ENCODE results near the gene CPA2.

The CPA2 gene

GRCh38 chr7:130256704-130257103 is 10.0 kb upstream of the CPA2 start:
- no peak for FAIRE-seq

- FAIRE-seq: peak; percentile 65
These were observed 8.1 kb upstream of the CPA2 start for GRCh38 chr7:130258494-130259078.

GRCh38 chr7:130262448-130262847 is 4.2 kb upstream of the CPA2 start:
- no peak for FAIRE-seq

- FAIRE-seq: no peak
These were observed 3.5 kb upstream of the CPA2 start for GRCh38 chr7:130263130-130263529.

- FAIRE-seq: no peak
These were observed 278 bp downstream of the CPA2 start for GRCh38 chr7:130266961-130267321.

GRCh38 chr7:130268463-130269317 is 2.0 kb downstream of the CPA2 start:
- no peak for FAIRE-seq

GRCh38 chr7:130269318-130269694 is 2.6 kb downstream of the CPA2 start:
- no peak for FAIRE-seq

GRCh38 chr7:130270947-130271800 is 4.5 kb downstream of the CPA2 start:
- FAIRE-seq: no peak

GRCh38 chr7:130272381-130273080 is 5.9 kb downstream of the CPA2 start:
- no peak for FAIRE-seq

- peak; percentile 87 for FAIRE-seq
These were observed 6.6 kb downstream of the CPA2 start for GRCh38 chr7:130273081-130273932.

GRCh38 chr7:130273933-130274255 is 7.2 kb downstream of the CPA2 start:
- FAIRE-seq: no peak

- FAIRE-seq: no peak
These were observed 7.6 kb downstream of the CPA2 start for GRCh38 chr7:130274296-130274695.

- FAIRE-seq: no peak
These were observed 8.4 kb downstream of the CPA2 start for GRCh38 chr7:130274983-130275591.

GRCh38 chr7:130275826-130276297 is 9.2 kb downstream of the CPA2 start:
- FAIRE-seq: peak; percentile 58

- FAIRE-seq: peak; percentile 19
These were observed 10.4 kb downstream of the CPA2 start for GRCh38 chr7:130276796-130277762.

GRCh38 chr7:130277763-130278643 is 11.3 kb downstream of the CPA2 start:
- FAIRE-seq: peak; percentile 87

- no peak for FAIRE-seq
These were observed 12.2 kb downstream of the CPA2 start for GRCh38 chr7:130278860-130279259.

GRCh38 chr7:130279286-130279685 is 12.6 kb downstream of the CPA2 start:
- no peak for FAIRE-seq

GRCh38 chr7:130279906-130280305 is 13.2 kb downstream of the CPA2 start:
- FAIRE-seq: no peak
